LNCAP (cell line): ENCODE data around the gene TRPC3.

ENCODE experiments used
- TF ChIP-seq, protein P1 (sequence below): fragments of 450-650 bp; IDR thresholded peaks from 2 replicates; pipeline ENCODE4 v1.5.1; 2017; ENCODE audit warnings: mild to moderate bottlenecking

The TRPC3 gene

GRCh38 chr4:121951521-121952110 is at the start of gene TRPC3:
Gene TRPC3 (minus strand): TSS chr4:121952060. CDS start chr4:121951680, 380 bp downstream.
- TF ChIP-seq, protein P1, sequence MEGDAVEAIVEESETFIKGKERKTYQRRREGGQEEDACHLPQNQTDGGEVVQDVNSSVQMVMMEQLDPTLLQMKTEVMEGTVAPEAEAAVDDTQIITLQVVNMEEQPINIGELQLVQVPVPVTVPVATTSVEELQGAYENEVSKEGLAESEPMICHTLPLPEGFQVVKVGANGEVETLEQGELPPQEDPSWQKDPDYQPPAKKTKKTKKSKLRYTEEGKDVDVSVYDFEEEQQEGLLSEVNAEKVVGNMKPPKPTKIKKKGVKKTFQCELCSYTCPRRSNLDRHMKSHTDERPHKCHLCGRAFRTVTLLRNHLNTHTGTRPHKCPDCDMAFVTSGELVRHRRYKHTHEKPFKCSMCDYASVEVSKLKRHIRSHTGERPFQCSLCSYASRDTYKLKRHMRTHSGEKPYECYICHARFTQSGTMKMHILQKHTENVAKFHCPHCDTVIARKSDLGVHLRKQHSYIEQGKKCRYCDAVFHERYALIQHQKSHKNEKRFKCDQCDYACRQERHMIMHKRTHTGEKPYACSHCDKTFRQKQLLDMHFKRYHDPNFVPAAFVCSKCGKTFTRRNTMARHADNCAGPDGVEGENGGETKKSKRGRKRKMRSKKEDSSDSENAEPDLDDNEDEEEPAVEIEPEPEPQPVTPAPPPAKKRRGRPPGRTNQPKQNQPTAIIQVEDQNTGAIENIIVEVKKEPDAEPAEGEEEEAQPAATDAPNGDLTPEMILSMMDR, result no peak

DNA sequence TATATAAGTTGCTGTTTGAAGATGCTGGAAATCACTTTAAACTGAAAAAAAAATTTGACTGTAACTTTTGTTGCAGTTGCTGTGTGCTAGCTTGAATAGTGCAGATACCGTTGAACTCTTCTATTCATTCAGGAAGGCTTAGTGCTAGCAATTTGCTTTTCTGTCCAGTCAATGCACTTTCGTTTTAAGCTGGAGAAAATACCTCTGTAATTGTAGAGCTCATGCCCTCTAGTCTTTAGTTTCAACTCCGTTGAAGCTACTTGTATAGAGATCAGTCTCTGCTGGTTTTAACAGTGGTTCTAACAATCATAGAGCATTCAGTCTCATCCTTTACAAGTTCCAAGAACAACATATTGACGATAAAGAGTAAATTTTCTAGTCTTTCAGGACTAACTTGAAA is 49.0 kb upstream of the TRPC3 start:
- TF ChIP-seq, protein P1, result no peak

DNA sequence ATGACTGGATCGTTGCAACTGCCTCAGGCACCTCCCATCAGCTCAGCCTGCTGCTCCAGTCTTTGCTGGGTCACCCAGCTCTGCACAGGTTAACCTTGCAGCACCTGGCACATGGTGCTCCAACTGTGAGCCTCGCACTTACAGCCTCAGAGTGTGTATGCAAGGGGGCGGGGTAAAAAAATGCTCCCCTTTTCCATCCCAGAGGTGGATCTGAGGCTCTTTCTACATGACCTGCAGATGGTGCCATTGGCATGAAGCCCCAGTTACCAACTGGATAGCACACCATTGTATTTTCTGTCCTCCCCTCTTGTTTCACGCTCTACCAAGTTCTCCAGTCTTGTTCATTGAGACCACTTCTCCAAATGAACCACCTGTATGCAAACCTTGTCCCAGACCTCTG is 46.2 kb upstream of the TRPC3 start:
- TF ChIP-seq, protein P1, result no peak

- TF ChIP-seq, protein P1, result no peak
Observed at GRCh38 chr4:121995790-121996537, 44.1 kb upstream of the TRPC3 start.

GRCh38 chr4:121991968-121992367 is 40.1 kb upstream of the TRPC3 start:
- TF ChIP-seq, protein P1, result no peak

- TF ChIP-seq, protein P1, result no peak
Observed at GRCh38 chr4:121990489-121990888, 38.6 kb upstream of the TRPC3 start.

DNA sequence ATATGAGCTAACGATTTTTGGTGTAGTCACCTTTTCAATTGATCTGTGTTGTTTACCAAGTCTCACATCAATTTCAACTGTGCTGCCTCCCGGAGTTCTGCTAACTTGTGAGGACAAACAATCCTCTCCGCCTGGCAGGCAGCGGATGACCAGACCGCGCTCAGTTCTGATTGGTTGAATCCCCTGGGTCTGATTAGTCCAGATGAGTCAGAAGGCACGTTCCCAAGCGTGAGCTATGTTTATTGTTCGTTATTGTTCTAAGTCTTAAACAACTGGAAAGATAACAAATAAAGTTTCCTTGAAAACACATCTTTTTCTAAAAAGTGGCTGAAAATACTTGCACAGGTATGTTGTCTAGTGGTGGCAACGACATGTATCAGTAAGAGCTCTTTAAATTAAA is 37.9 kb upstream of the TRPC3 start:
- TF ChIP-seq, protein P1, result no peak
